ENCODE measurements around the gene INAVA. TPM values are rescaled to one million over a fixed set of nuclear protein-coding genes. Genes with fewer than 3 reads are reported as not detected.

The INAVA gene
- total RNA-seq, 1 experiment from 2014 or later, result 41.2 TPM

- no peak for TF ChIP-seq GABPB1 (CRISPR knock-in tag; IDR thresholded peaks at IDR 0.05)
- Mint-ChIP-seq H3K27me3 (ENCODE audit: low read depth) (no peaks in the 10 kb centered on the region), H3K9me3 (no peaks in the 10 kb centered on the region), H3K4me1 (peaks cover 5% of the 10 kb centered on the region; the same call in 1 of the 2 replicates), H3K4me3 (no peak overlapping the region), H3K27ac (no peak overlapping the region), H3K36me3 (no peaks in the 10 kb centered on the region)
- POLR2A ChIA-PET, result no interaction called here
- ATAC-seq (no peak), DNase-seq (ENCODE audit: low spot score) (no peak)
- CTCF ChIA-PET, result interaction anchor here (0.8 to 5.1 kb wide), 2 partner anchors 53 to 60 kb away, joined by 3 to 33 read pairs; no protein-coding TSS in a partner anchor
These were observed 24.7 kb downstream of the INAVA start for GRCh38 chr1:200919386-200919785.

GRCh38 chr1:200921571-200922110 is 26.9 kb downstream of the INAVA start:
- TF ChIP-seq CTCF (IDR thresholded peaks at IDR 0.05) (no peak), ZNF425 (CRISPR knock-in tag; conservative IDR thresholded peaks at IDR 0.05) (no peak), PREB (CRISPR knock-in tag; IDR thresholded peaks at IDR 0.05; ENCODE audit: borderline replicate concordance) (no peak), KAT7 (CRISPR knock-in tag; IDR thresholded peaks at IDR 0.05; ENCODE audit: borderline replicate concordance) (no peak), MYBL2 (CRISPR knock-in tag; IDR thresholded peaks at IDR 0.05) (no peak), FOXK1 (CRISPR knock-in tag; IDR thresholded peaks at IDR 0.05) (no peak), ELF4 (CRISPR knock-in tag; IDR thresholded peaks at IDR 0.05; ENCODE audit: low read depth) (no peak), E2F4 (CRISPR knock-in tag; IDR thresholded peaks at IDR 0.05; ENCODE audit: borderline replicate concordance, low read depth) (no peak), ZNF232 (CRISPR knock-in tag; IDR thresholded peaks at IDR 0.05) (no peak), ZNF219 (CRISPR knock-in tag; IDR thresholded peaks at IDR 0.05; ENCODE audit: borderline replicate concordance) (no peak), ZNF671 (CRISPR knock-in tag; IDR thresholded peaks at IDR 0.05) (no peak), ATF1 (CRISPR knock-in tag; IDR thresholded peaks at IDR 0.05) (no peak), MAX (CRISPR knock-in tag; IDR thresholded peaks at IDR 0.05) (no peak), GABPB1 (CRISPR knock-in tag; IDR thresholded peaks at IDR 0.05) (no peak), JAZF1 (CRISPR knock-in tag; IDR thresholded peaks at IDR 0.05) (no peak), ZBTB43 (CRISPR knock-in tag; IDR thresholded peaks at IDR 0.05) (no peak), ESRRA (CRISPR knock-in tag; IDR thresholded peaks at IDR 0.05; ENCODE audit: borderline replicate concordance) (no peak), ATF2 (CRISPR knock-in tag; IDR thresholded peaks at IDR 0.05; ENCODE audit: borderline replicate concordance, low read depth) (no peak), ZNF532 (CRISPR knock-in tag; IDR thresholded peaks at IDR 0.05; ENCODE audit: borderline replicate concordance) (no peak), HMGA2 (CRISPR knock-in tag; IDR thresholded peaks at IDR 0.05) (no peak)
- DNase-seq (ENCODE audit: low spot score) (no peak), ATAC-seq (no peak; the same call in 1 of the 2 replicates)
- no peak overlapping the region for H3K4me3 Mint-ChIP-seq
- ChIA-PET CTCF (no interaction called here), POLR2A (no interaction called here)
- no peaks in the 10 kb centered on the region for H3K36me3 Mint-ChIP-seq
- no peaks in the 10 kb centered on the region; the same call in 1 of the 2 replicates for H3K27me3 Mint-ChIP-seq (ENCODE audit: low read depth)
- no peaks in the 10 kb centered on the region for H3K9me3 Mint-ChIP-seq
- H3K27ac Mint-ChIP-seq, result no peak overlapping the region; the same call in 1 of the 2 replicates
- peaks cover 3% of the 10 kb centered on the region; the same call in 1 of the 2 replicates for H3K4me1 Mint-ChIP-seq

Measured in WTC11 (cell line).